ENCODE measurements around the gene SDC3. TPM values are rescaled to one million over a fixed set of nuclear protein-coding genes. Genes with fewer than 3 reads are reported as not detected.
A peak's percentile ranks its signal among the peaks of the same experiment; 100 is the strongest.

SDC3 gene
- total and polyA plus RNA-seq, 9 donors: 21.9 to 65.8 (median 43.7) TPM

GRCh38 chr1:30905916-30906620, 2.5 kb downstream of the SDC3 start:
- Histone ChIP-seq H3K9me3 (replicated peaks; ENCODE audit: control insufficient read depth, low read depth, low read length) (no peaks in the 10 kb centered on the region), H3K36me3 (ENCODE audit: control insufficient read depth, insufficient read depth, low read length) (no peaks in the 10 kb centered on the region), H3K27ac (ENCODE audit: low read length) (no peak overlapping the region), H3K27me3 (ENCODE audit: control insufficient read depth, insufficient read depth, low read length) (peaks cover 7% of the 10 kb centered on the region), H3K4me3 (ENCODE audit: low read length) (no peak overlapping the region), H3K4me1 (ENCODE audit: control insufficient read depth, insufficient read depth, low read length) (peaks cover 44% of the 10 kb centered on the region)
- WGBS (ENCODE audit: insufficient coverage): 48% methylated on average over 5 of the region's 9 CpGs
- no peak for DNase-seq

DNA sequence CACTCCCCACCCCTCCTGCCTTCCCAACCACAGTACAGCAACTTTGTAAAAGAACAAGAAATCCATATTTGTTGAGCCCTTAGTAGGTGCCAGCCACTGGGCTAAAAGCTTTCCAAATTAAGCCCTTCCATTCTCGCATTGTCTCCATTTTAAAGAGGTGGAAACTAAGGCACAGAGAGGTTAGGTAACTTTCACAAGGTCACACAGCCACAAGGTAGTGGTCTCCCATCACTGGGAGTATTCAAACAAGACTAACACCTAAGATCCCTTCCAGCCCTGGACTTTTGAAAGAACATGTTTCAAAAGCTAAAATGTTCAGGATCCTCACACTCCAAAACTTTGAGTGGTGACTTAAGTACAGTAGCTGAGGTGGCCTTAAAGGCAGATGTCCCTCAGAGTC, 3.2 kb downstream of the SDC3 start:
- Histone ChIP-seq H3K4me1 (ENCODE audit: control insufficient read depth, insufficient read depth, low read length) (peaks cover 41% of the 10 kb centered on the region), H3K36me3 (ENCODE audit: control insufficient read depth, insufficient read depth, low read length) (no peaks in the 10 kb centered on the region), H3K27ac (ENCODE audit: low read length) (no peak overlapping the region), H3K9me3 (replicated peaks; ENCODE audit: control insufficient read depth, low read depth, low read length) (no peaks in the 10 kb centered on the region), H3K27me3 (ENCODE audit: control insufficient read depth, insufficient read depth, low read length) (peaks cover 7% of the 10 kb centered on the region), H3K4me3 (ENCODE audit: low read length) (no peak overlapping the region)
- no peak for DNase-seq
- WGBS (ENCODE audit: insufficient coverage): no CpG with 5 or more reads among the region's 1 CpG

GRCh38 chr1:30904962-30905335, 3.6 kb downstream of the SDC3 start:
- H3K27ac ChIP-seq (ENCODE audit: low read length): no peak overlapping the region
- no peaks in the 10 kb centered on the region for H3K36me3 ChIP-seq (ENCODE audit: control insufficient read depth, insufficient read depth, low read length)
- no peak overlapping the region for H3K4me3 ChIP-seq (ENCODE audit: low read length)
- no CpG with 5 or more reads among the region's 1 CpG for WGBS (ENCODE audit: insufficient coverage)
- no peaks in the 10 kb centered on the region for H3K9me3 ChIP-seq (replicated peaks; ENCODE audit: control insufficient read depth, low read depth, low read length)
- DNase-seq: no peak
- peaks cover 41% of the 10 kb centered on the region for H3K4me1 ChIP-seq (ENCODE audit: control insufficient read depth, insufficient read depth, low read length)
- peaks cover 7% of the 10 kb centered on the region for H3K27me3 ChIP-seq (ENCODE audit: control insufficient read depth, insufficient read depth, low read length)

DNA sequence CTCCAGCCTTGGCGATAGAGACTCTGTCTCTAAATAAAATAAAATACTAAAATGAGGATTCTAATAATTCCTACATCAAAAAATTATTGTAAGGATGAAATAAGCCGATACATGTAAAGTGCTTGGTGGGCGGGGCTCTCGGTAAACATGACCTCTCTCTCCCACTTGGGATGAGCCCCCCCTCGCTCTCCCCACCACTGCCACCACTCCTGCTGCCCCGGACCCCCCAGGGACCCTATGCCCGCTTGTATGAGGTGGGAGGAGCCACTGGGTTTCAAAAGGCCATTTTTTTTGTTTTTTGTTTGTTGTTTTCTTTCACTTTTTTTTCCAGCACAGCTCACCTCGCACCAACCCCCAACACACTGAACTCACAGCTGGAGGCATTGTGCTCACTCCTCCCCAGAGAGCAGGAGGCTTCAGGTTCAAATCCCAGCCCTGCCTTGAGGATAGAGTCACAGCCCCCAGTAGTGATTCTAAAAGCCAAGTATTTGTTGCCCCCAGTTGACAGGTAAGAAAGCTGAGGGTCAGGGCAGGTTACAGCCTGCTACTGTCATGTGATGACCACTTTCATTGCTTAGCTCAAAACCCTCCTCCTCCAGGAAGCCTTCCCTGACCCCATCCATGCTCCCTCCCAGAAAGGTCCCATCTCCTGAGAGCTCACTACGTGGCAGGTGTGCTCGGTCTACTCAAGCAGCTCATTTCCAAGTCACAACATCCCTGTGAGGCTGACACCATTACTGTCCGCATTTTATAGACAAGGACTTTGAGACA, 4.2 kb downstream of the SDC3 start:
- Histone ChIP-seq H3K36me3 (ENCODE audit: control insufficient read depth, insufficient read depth, low read length) (no peaks in the 10 kb centered on the region), H3K27me3 (ENCODE audit: control insufficient read depth, insufficient read depth, low read length) (peaks cover 7% of the 10 kb centered on the region), H3K4me3 (ENCODE audit: low read length) (no peak overlapping the region), H3K9me3 (replicated peaks; ENCODE audit: control insufficient read depth, low read depth, low read length) (no peaks in the 10 kb centered on the region), H3K27ac (ENCODE audit: low read length) (no peak overlapping the region), H3K4me1 (ENCODE audit: control insufficient read depth, insufficient read depth, low read length) (peaks cover 39% of the 10 kb centered on the region)
- no peak for DNase-seq
- 74% methylated on average over 4 of the region's 11 CpGs for whole genome bisulfite sequencing (ENCODE audit: insufficient coverage)

GRCh38 chr1:30903343-30904034, 5.1 kb downstream of the SDC3 start:
- peaks cover 33% of the 10 kb centered on the region for H3K4me1 ChIP-seq (ENCODE audit: control insufficient read depth, insufficient read depth, low read length)
- peaks cover 3% of the 10 kb centered on the region for H3K27me3 ChIP-seq (ENCODE audit: control insufficient read depth, insufficient read depth, low read length)
- no peak overlapping the region for H3K4me3 ChIP-seq (ENCODE audit: low read length)
- H3K27ac ChIP-seq (ENCODE audit: low read length): no peak overlapping the region
- no peaks in the 10 kb centered on the region for H3K9me3 ChIP-seq (replicated peaks; ENCODE audit: control insufficient read depth, low read depth, low read length)
- peak; percentile 5 for DNase-seq
- peaks cover 1% of the 10 kb centered on the region for H3K36me3 ChIP-seq (ENCODE audit: control insufficient read depth, insufficient read depth, low read length)
- 78% methylated on average over 1 of the region's 8 CpGs for WGBS (ENCODE audit: insufficient coverage)

GRCh38 chr1:30902593-30903290, 5.8 kb downstream of the SDC3 start:
- peaks cover 2% of the 10 kb centered on the region for H3K36me3 ChIP-seq (ENCODE audit: control insufficient read depth, insufficient read depth, low read length)
- H3K9me3 ChIP-seq (replicated peaks; ENCODE audit: control insufficient read depth, low read depth, low read length): no peaks in the 10 kb centered on the region
- H3K27ac ChIP-seq (ENCODE audit: low read length): no peak overlapping the region
- H3K27me3 ChIP-seq (ENCODE audit: control insufficient read depth, insufficient read depth, low read length): peaks cover under 1% of the 10 kb centered on the region
- H3K4me1 ChIP-seq (ENCODE audit: control insufficient read depth, insufficient read depth, low read length): peaks cover 30% of the 10 kb centered on the region
- H3K4me3 ChIP-seq (ENCODE audit: low read length): no peak overlapping the region
- peak; percentile 11 for DNase-seq
- whole genome bisulfite sequencing (ENCODE audit: insufficient coverage): 53% methylated on average over 7 of the region's 9 CpGs

DNA sequence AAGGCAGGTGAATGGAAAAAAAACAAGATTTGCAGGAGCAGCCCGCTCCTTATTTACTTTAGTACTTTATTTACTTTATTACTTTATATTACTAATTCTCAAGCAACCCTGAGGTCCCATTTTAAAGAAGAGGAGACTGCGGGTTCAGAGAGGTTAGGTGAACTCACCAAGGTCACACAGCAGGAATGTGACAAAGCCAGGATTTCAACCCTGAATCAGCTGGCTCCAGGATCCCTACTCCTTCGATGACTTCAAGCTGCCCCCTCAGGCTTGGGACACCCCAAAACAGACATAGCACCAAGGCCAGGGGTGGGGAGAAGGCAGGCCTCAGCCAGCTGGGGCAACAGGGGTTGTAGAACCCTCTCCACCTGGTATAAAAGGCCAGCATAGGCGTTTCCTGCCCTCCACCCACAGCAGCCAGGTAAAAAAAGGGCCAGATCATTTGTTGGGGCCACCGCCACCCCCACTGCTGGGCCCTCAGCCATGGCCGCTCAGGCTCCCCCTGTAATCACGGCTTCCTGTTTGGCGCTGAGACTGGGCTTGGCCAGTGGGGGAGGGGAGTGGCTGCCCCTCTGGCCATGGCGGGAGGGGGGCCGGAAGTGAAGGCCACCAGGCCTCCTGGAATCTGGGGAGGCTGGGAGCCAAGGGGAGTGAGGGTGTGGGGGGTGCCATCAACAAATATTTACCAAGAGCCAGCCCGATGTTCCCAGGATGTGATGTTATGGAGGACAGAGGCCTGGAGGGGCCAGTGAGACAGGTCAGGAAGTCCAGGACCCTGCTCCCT, 6.6 kb downstream of the SDC3 start:
- peaks cover 23% of the 10 kb centered on the region for H3K4me1 ChIP-seq (ENCODE audit: control insufficient read depth, insufficient read depth, low read length)
- no peaks in the 10 kb centered on the region for H3K27me3 ChIP-seq (ENCODE audit: control insufficient read depth, insufficient read depth, low read length)
- WGBS (ENCODE audit: insufficient coverage): 23% methylated on average over 4 of the region's 11 CpGs
- DNase-seq: peak; percentile 49
- H3K36me3 ChIP-seq (ENCODE audit: control insufficient read depth, insufficient read depth, low read length): peaks cover 2% of the 10 kb centered on the region
- H3K9me3 ChIP-seq (replicated peaks; ENCODE audit: control insufficient read depth, low read depth, low read length): no peaks in the 10 kb centered on the region
- no peak overlapping the region for H3K4me3 ChIP-seq (ENCODE audit: low read length)
- peak overlapping the region; percentile 29 for H3K27ac ChIP-seq (ENCODE audit: low read length)

- 60% methylated on average over 1 of the region's 3 CpGs for WGBS (ENCODE audit: insufficient coverage)
- Histone ChIP-seq H3K4me3 (ENCODE audit: low read length) (no peak overlapping the region), H3K9me3 (replicated peaks; ENCODE audit: control insufficient read depth, low read depth, low read length) (no peaks in the 10 kb centered on the region), H3K4me1 (ENCODE audit: control insufficient read depth, insufficient read depth, low read length) (peaks cover 20% of the 10 kb centered on the region), H3K36me3 (ENCODE audit: control insufficient read depth, insufficient read depth, low read length) (peaks cover 2% of the 10 kb centered on the region), H3K27ac (ENCODE audit: low read length) (no peak overlapping the region), H3K27me3 (ENCODE audit: control insufficient read depth, insufficient read depth, low read length) (no peaks in the 10 kb centered on the region)
- no peak for DNase-seq
Measured at GRCh38 chr1:30900931-30901560, 7.5 kb downstream of the SDC3 start.

DNA sequence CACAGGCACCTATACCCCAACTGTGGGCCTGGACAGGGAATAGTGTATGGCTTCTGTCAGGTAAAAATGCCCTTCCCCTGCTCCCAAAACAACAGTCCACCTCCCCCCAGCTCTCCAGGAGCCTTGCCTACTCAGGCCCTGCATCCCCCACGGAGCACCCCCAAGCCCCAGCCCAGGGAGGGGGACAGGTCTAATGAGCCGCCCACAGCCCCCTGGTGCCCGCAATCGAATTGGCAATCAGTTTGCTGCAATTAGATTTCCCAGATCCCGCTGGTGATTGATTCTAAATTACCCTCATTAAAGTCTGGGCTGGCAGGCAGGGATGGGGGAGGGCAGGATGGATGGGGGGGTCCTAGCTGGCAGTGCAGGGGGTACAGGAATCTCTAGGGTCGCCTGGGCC, 8.1 kb downstream of the SDC3 start:
- Histone ChIP-seq H3K9me3 (replicated peaks; ENCODE audit: control insufficient read depth, low read depth, low read length) (no peaks in the 10 kb centered on the region), H3K27ac (ENCODE audit: low read length) (no peak overlapping the region), H3K27me3 (ENCODE audit: control insufficient read depth, insufficient read depth, low read length) (no peaks in the 10 kb centered on the region), H3K4me1 (ENCODE audit: control insufficient read depth, insufficient read depth, low read length) (peaks cover 23% of the 10 kb centered on the region), H3K36me3 (ENCODE audit: control insufficient read depth, insufficient read depth, low read length) (peaks cover 2% of the 10 kb centered on the region), H3K4me3 (ENCODE audit: low read length) (no peak overlapping the region)
- no CpG with 5 or more reads among the region's 6 CpGs for WGBS (ENCODE audit: insufficient coverage)
- no peak for DNase-seq

All from muscle of leg (tissue), 11 donors.